Subcutaneous adipose tissue (tissue), 4 donors: ENCODE measurements around the gene FIGNL2. TPM values are rescaled to one million over a fixed set of nuclear protein-coding genes. Genes with fewer than 3 reads are reported as not detected.

Experiments used
- total RNA-seq, 4 donors: library from RNA; depleted of rRNA; stranded (reverse); fragments of >200 nt; gene quantifications; one replicate each; pipeline ENCODE4 v1.1.0, GENCODE V29; 2016
- TF ChIP-seq, protein P1 (sequence below): fragments of 450-650 bp; IDR thresholded peaks from one replicate; pipeline ENCODE4 v1.5.1; 2016; ENCODE audit warnings: low read depth, mild to moderate bottlenecking, control low read depth, antibody characterized with exemption, moderate library complexity

The FIGNL2 gene
- total RNA-seq, 4 donors from 2014 or later: 0.16 to 1.1 (median 0.37) TPM

DNA sequence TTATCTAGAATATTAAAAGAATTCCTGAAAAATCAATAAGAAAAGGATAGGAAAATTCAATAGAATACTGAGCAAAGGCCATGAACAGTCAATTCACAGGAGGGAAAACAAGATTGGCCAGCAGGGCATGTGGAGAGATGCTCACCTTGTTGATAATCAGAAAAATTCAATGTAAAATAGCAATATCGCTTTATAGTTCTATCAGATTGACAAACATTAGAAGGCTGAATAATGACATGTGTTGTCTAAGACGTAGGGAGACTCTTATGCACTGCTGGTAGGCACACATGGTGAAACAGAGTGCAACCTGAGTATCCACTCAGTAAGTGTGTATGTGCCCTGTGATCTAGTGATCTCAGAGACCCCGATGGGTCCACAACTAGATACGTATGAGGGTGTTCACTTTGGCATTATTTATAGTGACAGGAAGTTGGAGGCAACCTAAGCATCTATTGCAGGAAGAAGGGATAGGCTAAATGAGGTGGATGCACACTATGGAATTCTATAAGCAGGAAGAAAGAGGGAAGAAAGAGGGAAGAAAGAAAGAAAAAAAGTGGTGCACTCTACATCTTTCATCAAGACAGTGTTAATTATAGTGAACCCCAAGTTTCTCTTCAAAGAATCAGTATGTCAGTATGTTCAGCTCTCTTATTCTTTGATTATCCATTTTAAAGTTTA is 35.6 kb upstream of the FIGNL2 start:
- TF ChIP-seq, protein P1, sequence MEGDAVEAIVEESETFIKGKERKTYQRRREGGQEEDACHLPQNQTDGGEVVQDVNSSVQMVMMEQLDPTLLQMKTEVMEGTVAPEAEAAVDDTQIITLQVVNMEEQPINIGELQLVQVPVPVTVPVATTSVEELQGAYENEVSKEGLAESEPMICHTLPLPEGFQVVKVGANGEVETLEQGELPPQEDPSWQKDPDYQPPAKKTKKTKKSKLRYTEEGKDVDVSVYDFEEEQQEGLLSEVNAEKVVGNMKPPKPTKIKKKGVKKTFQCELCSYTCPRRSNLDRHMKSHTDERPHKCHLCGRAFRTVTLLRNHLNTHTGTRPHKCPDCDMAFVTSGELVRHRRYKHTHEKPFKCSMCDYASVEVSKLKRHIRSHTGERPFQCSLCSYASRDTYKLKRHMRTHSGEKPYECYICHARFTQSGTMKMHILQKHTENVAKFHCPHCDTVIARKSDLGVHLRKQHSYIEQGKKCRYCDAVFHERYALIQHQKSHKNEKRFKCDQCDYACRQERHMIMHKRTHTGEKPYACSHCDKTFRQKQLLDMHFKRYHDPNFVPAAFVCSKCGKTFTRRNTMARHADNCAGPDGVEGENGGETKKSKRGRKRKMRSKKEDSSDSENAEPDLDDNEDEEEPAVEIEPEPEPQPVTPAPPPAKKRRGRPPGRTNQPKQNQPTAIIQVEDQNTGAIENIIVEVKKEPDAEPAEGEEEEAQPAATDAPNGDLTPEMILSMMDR: no peak

DNA sequence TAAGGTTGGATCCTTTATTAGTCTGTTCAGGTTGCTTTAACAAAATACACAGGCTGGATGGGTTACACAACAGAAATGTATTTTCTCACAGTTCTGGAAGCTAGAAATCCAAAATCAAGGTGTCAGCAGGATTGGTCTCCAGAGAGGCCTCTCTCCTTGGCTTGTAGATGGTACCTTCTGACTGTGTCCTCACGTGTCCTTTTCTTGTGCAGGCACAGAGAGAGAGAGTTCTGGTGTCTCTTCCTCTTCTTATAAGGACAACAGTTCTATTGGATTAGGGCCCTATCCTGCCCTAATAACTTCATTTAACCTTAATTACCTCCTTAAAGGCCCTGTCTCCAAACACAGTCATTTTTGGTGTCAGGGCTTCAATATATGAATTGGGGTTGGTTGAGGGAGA is 34.8 kb upstream of the FIGNL2 start:
- TF ChIP-seq, protein P1: no peak

DNA sequence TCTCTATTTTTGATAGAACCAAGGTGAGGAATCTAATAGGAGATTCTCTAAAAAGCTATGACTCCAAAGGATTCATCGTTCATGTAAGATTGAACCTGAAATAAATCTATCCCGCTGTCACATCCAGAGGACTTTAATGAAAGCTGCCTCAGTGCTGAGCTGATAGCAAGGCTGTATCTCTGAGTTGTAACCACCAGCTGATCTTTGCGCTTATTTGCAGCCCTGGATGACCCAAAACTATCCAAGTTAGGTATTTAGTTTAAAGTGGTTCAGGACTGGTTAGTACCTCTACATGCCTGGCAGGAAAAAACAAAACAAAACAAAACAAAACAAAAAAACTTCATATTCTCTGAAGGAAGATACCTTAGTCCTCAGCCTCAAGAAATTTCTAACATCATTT is 30.6 kb upstream of the FIGNL2 start:
- TF ChIP-seq, protein P1: no peak

- TF ChIP-seq, protein P1: no peak
These were observed 26.0 kb upstream of the FIGNL2 start for GRCh38 chr12:51874486-51874885.

GRCh38 chr12:51874000-51874399 is 25.5 kb upstream of the FIGNL2 start:
- TF ChIP-seq, protein P1: no peak

DNA sequence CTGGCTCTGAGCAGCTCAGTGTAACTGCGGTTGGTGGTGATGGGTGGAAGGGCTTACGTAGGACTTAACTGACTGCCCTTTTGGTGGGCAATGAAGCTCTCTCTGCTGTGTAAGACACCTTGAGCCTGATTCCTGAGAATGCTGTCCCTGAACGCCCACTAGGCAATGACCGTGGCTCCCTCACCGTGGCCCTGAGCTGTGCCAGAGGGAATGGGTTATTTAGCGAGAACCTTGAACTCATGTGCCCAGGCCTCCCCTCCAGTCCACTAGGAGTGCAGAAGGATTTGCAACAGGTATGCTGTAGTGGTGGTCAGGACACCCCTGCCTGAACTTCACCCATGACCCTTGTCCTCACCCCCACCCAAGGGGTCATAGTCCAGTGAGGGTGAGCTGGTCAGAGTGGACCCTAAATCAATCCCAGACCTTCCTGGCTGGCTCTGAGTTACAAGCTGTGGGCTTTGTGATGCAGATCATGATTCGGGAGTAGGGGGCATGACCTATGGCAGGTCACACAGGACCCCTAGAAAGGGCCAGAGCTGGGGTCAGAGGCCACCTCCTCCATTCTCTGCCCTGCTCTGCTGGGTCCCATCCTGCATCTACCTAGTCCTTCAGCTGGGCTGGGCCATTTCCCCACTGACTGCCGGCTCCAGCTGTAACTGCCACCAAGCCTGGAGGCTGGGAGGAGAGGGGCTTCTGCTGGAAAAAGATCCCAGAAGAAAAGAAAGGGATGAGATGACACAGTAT is 24.9 kb upstream of the FIGNL2 start:
- TF ChIP-seq, protein P1: no peak

DNA sequence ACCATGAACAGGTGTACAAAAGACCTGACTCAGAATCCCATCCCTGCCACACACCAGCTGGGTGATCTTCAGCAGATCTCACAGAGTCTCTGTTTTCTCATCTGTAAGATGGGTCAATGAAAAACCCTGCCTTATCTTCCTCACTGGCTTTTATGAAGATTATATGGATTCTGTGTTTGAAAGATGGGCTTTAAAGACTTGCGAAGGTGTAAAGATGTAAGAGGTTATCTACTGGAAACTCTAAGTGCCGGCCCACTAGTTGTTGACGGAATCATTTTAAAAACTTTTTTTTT is 24.1 kb upstream of the FIGNL2 start:
- TF ChIP-seq, protein P1: no peak
